ENCODE data around the gene DPYD.

DNA sequence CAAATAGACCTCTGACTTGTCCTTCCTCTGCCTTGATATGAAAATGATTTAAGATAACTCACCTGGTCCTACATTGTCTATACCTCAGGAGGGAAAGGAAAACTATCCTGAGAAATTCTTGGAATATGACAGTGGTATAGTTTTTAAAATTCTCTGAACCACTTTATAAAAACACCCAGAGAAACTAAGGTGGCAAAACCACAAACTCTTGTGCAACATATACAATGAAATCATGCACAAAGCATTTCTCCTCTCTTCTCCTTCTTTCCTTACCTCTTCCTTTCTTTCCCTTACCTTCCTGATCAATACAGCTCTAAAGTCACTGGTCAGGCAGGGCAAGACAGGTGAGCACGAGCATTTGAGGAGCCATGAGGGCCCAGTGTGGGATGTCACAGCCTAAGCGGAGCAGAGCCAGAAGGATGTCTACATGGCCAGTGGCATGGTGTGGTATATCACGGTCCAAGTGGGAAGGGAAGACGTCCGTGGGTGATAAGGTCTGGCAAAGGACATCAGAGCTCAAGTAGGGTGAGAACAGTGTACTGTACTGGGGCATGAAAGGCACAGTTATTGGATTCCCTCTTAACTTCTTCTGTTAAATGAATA is 543.3 kb downstream of the DPYD start:
- TF ChIP-seq, protein P1, sequence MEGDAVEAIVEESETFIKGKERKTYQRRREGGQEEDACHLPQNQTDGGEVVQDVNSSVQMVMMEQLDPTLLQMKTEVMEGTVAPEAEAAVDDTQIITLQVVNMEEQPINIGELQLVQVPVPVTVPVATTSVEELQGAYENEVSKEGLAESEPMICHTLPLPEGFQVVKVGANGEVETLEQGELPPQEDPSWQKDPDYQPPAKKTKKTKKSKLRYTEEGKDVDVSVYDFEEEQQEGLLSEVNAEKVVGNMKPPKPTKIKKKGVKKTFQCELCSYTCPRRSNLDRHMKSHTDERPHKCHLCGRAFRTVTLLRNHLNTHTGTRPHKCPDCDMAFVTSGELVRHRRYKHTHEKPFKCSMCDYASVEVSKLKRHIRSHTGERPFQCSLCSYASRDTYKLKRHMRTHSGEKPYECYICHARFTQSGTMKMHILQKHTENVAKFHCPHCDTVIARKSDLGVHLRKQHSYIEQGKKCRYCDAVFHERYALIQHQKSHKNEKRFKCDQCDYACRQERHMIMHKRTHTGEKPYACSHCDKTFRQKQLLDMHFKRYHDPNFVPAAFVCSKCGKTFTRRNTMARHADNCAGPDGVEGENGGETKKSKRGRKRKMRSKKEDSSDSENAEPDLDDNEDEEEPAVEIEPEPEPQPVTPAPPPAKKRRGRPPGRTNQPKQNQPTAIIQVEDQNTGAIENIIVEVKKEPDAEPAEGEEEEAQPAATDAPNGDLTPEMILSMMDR (IDR thresholded peaks at IDR 0.05; ENCODE audit: insufficient read depth, low read length, poor library complexity, severe bottlenecking): no peak
- no peak for TF ChIP-seq EZH2phosphoT487 (conservative IDR thresholded peaks at IDR 0.05; ENCODE audit: low read length)

Measured in SU-DHL-6 (cell line).